H1 (cell line): Measurements from ENCODE around the gene MOB3B.

Experiments
- CBX5 ChIP-seq: fragments of 300-800, 300-1000 bp; sonication (generic); IDR thresholded peaks from 2 replicates; pipeline ENCODE4 v1.7.1; 2016; ENCODE audit warnings: antibody characterized with exemption, low read length, low read depth
- CEBPB ChIP-seq: IDR thresholded peaks from 2 replicates; pipeline ENCODE4 v1.6.1; 2012; ENCODE audit warnings: low read depth, low read length
- EZH2 ChIP-seq: fragments of 200-600 bp; sonication (generic); IDR thresholded peaks from 2 replicates; pipeline ENCODE4 v1.7.1; 2012; ENCODE audit warnings: low read depth, mild to moderate bottlenecking, moderate library complexity, low read length, inconsistent platforms; ENCODE audit not compliant: severe bottlenecking
- JUND ChIP-seq: IDR thresholded peaks from 2 replicates; pipeline ENCODE4 v1.6.1; 2011; ENCODE audit warnings: mild to moderate bottlenecking, improper control_type of control experiment, low read length
- POLR2A ChIP-seq, 2 experiments: IDR thresholded peaks; 1 replicate in 1 of 2; 2 replicates in 1 of 2; pipeline ENCODE4 v1.6.1; 2011; ENCODE audit warnings: low read depth in 2 of 2, low read length in 2 of 2, mild to moderate bottlenecking in 2 of 2; ENCODE audit errors: control extremely low read depth in 1 of 2
- POLR2AphosphoS5 ChIP-seq: IDR thresholded peaks from 2 replicates; pipeline ENCODE4 v1.6.1; 2011; ENCODE audit warnings: low read depth, low read length
- TAF7 ChIP-seq: optimal IDR thresholded peaks from 2 replicates; pipeline ENCODE3; 2011; ENCODE audit warnings: low read depth, mild to moderate bottlenecking, inconsistent platforms, low read length, moderate library complexity, borderline replicate concordance
- TBP ChIP-seq: IDR thresholded peaks from 2 replicates; pipeline ENCODE4 v1.6.1; 2011; ENCODE audit warnings: low read depth, low read length, improper control_type of control experiment
- TEAD4 ChIP-seq: IDR thresholded peaks from 2 replicates; pipeline ENCODE4 v1.6.1; 2012; ENCODE audit warnings: low read depth, low read length, inconsistent platforms, mixed read lengths
- TF ChIP-seq, protein P1 (sequence below), 3 experiments: IDR thresholded peaks; 1 replicate in 2 of 3; 2 replicates in 1 of 3; pipeline versions ENCODE4 v1.5.1 to v1.6.1; 2011; ENCODE audit warnings: low read length in 3 of 3, mild to moderate bottlenecking in 3 of 3, inconsistent platforms in 2 of 3, low read depth in 1 of 3, moderate library complexity in 1 of 3; ENCODE audit not compliant: insufficient read depth in 1 of 3; ENCODE audit errors: control extremely low read depth in 1 of 3

DNA sequence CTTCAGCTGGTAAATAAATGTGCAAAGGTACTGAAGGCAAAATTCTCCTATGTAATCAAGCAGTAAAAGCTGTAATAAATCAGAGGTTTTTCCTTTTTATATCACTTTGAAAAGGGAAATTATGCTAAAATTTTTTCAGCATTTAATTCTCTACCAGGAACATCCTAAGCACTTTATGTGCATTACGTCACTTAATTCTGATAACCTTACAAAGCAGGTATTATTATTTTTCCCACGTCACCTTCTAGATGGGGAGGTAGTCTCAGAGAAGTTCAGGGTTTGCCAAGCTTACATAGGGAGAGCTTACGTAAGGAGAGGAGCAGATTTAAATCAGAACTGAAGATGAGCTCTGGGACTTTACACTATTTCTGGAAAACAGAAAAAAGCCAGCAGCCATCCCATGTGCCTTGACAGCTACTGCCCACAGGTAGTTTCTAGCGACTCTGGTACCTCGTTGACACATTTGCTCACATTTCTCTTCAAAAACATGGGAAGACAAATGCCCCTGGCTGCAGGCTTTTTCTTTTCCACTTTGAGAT is 84.5 kb downstream of the MOB3B start:
- TF ChIP-seq, protein P1, sequence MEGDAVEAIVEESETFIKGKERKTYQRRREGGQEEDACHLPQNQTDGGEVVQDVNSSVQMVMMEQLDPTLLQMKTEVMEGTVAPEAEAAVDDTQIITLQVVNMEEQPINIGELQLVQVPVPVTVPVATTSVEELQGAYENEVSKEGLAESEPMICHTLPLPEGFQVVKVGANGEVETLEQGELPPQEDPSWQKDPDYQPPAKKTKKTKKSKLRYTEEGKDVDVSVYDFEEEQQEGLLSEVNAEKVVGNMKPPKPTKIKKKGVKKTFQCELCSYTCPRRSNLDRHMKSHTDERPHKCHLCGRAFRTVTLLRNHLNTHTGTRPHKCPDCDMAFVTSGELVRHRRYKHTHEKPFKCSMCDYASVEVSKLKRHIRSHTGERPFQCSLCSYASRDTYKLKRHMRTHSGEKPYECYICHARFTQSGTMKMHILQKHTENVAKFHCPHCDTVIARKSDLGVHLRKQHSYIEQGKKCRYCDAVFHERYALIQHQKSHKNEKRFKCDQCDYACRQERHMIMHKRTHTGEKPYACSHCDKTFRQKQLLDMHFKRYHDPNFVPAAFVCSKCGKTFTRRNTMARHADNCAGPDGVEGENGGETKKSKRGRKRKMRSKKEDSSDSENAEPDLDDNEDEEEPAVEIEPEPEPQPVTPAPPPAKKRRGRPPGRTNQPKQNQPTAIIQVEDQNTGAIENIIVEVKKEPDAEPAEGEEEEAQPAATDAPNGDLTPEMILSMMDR (IDR thresholded peaks at IDR 0.05; ENCODE audit: control extremely low read depth in 1 of 3, insufficient read depth in 1 of 3, low read depth in 1 of 3, low read length in 3 of 3): no peak
- TF ChIP-seq POLR2AphosphoS5: no peak
- TF ChIP-seq CEBPB: no peak
- no peak for TF ChIP-seq TEAD4
- no peak for TF ChIP-seq JUND
- TF ChIP-seq EZH2: no peak
- no peak for TF ChIP-seq CBX5
- TF ChIP-seq TAF7: no peak
- no peak for TF ChIP-seq TBP
- no peak for TF ChIP-seq POLR2A (IDR thresholded peaks at IDR 0.05; ENCODE audit: control extremely low read depth in 1 of 2, low read depth in 2 of 2, low read length in 2 of 2)
